GM21528 (cell line): ENCODE data around the gene SLX4IP.
A peak's percentile ranks its signal among the peaks of the same experiment; 100 is the strongest.

Experiments used
- ATAC-seq: cut with Tn5 transposase; IDR thresholded peaks from one replicate; pipeline ENCODE4 v1.9.1; 2021; ENCODE audit warnings: mild to moderate bottlenecking, moderate library complexity; ENCODE audit not compliant: unreplicated experiment, low FRiP score

Gene SLX4IP

GRCh38 chr20:10668677-10669368 lies 233.7 kb downstream of the SLX4IP start:
- no peak for ATAC-seq

- ATAC-seq: no peak
Observed at GRCh38 chr20:10669843-10670446, 234.8 kb downstream of the SLX4IP start.

- peak; percentile 32 for ATAC-seq
Observed at GRCh38 chr20:10670501-10671220, 235.6 kb downstream of the SLX4IP start.

GRCh38 chr20:10671221-10671918 lies 236.3 kb downstream of the SLX4IP start:
- peak; percentile 27 for ATAC-seq

GRCh38 chr20:10671919-10672623 lies 237.0 kb downstream of the SLX4IP start:
- no peak for ATAC-seq

- ATAC-seq: no peak
Observed at GRCh38 chr20:10672624-10673127, 237.6 kb downstream of the SLX4IP start.

GRCh38 chr20:10673176-10673841 lies 238.2 kb downstream of the SLX4IP start:
- no peak for ATAC-seq

- peak; percentile 65 for ATAC-seq
Observed at GRCh38 chr20:10673842-10674683, 239.0 kb downstream of the SLX4IP start, which contains the start of gene JAG1. TSS of gene JAG1 (minus strand) at chr20:10673999. CDS start at chr20:10673530, 469 bp downstream.

- peak; percentile 41 for ATAC-seq
Observed at GRCh38 chr20:10674684-10675449, 239.8 kb downstream of the SLX4IP start.

GRCh38 chr20:10675450-10675848 lies 240.3 kb downstream of the SLX4IP start:
- no peak for ATAC-seq

- ATAC-seq: no peak
Observed at GRCh38 chr20:10676518-10676917, 241.4 kb downstream of the SLX4IP start.
